GM04504 (cell line): ENCODE results near the gene IPO4.
"Not testable (repeated sequence)": the region's sequence is repeated elsewhere in the genome, so short reads cannot be mapped to it uniquely, and the experiment has no call there.

Source experiments
- DNase-seq: peaks from one replicate; pipeline ENCODE4 v3.0.0-alpha.2; 2012; ENCODE audit warnings: low read depth

Gene IPO4

GRCh38 chr14:24215495-24216344 lies 27.1 kb upstream of the IPO4 start, which contains the start of gene MDP1:
TSS of gene MDP1 (minus strand) at chr14:24216066. CDS start at chr14:24215955, 111 bp downstream.
- DNase-seq = peak; percentile 65

GRCh38 chr14:24213866-24214662 lies 25.4 kb upstream of the IPO4 start:
- no peak for DNase-seq

- DNase-seq = peak; percentile 96
Observed at GRCh38 chr14:24212924-24213865, 24.6 kb upstream of the IPO4 start, which contains the start of gene CHMP4A. TSS of gene CHMP4A (minus strand) at chr14:24213488. CDS start at chr14:24213439, 49 bp downstream.

- DNase-seq = no peak
Observed at GRCh38 chr14:24211311-24211710, 22.7 kb upstream of the IPO4 start.

- no peak for DNase-seq
Observed at GRCh38 chr14:24207625-24208024, 19.0 kb upstream of the IPO4 start.

- DNase-seq = no peak
Observed at GRCh38 chr14:24207104-24207551, 18.5 kb upstream of the IPO4 start.

- no peak for DNase-seq
Observed at GRCh38 chr14:24206260-24207103, 17.9 kb upstream of the IPO4 start.

GRCh38 chr14:24204163-24205146 lies 15.8 kb upstream of the IPO4 start:
- no peak for DNase-seq

GRCh38 chr14:24203249-24203886 lies 14.8 kb upstream of the IPO4 start:
- not testable (repeated sequence) for DNase-seq

- DNase-seq = not testable (repeated sequence)
Observed at GRCh38 chr14:24202538-24202937, 13.9 kb upstream of the IPO4 start.

GRCh38 chr14:24198814-24199524 lies 10.4 kb upstream of the IPO4 start:
- DNase-seq = no peak

GRCh38 chr14:24197056-24197450 lies 8.4 kb upstream of the IPO4 start:
- no peak for DNase-seq

GRCh38 chr14:24196071-24197055 lies 7.7 kb upstream of the IPO4 start:
- DNase-seq = no peak

- peak; percentile 68 for DNase-seq
Observed at GRCh38 chr14:24195186-24196070, 6.8 kb upstream of the IPO4 start, which contains the start of gene TM9SF1. TSS of gene TM9SF1 (minus strand) at chr14:24195441. CDS start at chr14:24195019, 422 bp downstream.

- DNase-seq = no peak
Observed at GRCh38 chr14:24194873-24195185, 6.2 kb upstream of the IPO4 start.
